C4-2B (cell line): ENCODE results near the gene NDUFB2.
A peak's percentile ranks its signal among the peaks of the same experiment; 100 is the strongest.
"Not testable (repeated sequence)": the region's sequence is repeated elsewhere in the genome, so short reads cannot be mapped to it uniquely, and the experiment has no call there.

Experiments
- H3K27ac ChIP-seq: fragments of 450-650 bp; 2 replicates; pipeline ENCODE4 v1.5.1; 2017
- ZFX ChIP-seq: fragments of 450-650 bp; IDR thresholded peaks from 2 replicates; pipeline ENCODE4 v1.6.1; 2017
- TF ChIP-seq, protein P1 (sequence below): fragments of 450-650 bp; conservative IDR thresholded peaks from 2 replicates; pipeline ENCODE4 v1.5.1; 2017; ENCODE audit warnings: mild to moderate bottlenecking

NDUFB2 gene

GRCh38 chr7:140695381-140695780 lies 1.1 kb upstream of the NDUFB2 start:
- peak overlapping the region; percentile 92; the same call in 1 of the 2 replicates for H3K27ac ChIP-seq
- TF ChIP-seq, protein P1, sequence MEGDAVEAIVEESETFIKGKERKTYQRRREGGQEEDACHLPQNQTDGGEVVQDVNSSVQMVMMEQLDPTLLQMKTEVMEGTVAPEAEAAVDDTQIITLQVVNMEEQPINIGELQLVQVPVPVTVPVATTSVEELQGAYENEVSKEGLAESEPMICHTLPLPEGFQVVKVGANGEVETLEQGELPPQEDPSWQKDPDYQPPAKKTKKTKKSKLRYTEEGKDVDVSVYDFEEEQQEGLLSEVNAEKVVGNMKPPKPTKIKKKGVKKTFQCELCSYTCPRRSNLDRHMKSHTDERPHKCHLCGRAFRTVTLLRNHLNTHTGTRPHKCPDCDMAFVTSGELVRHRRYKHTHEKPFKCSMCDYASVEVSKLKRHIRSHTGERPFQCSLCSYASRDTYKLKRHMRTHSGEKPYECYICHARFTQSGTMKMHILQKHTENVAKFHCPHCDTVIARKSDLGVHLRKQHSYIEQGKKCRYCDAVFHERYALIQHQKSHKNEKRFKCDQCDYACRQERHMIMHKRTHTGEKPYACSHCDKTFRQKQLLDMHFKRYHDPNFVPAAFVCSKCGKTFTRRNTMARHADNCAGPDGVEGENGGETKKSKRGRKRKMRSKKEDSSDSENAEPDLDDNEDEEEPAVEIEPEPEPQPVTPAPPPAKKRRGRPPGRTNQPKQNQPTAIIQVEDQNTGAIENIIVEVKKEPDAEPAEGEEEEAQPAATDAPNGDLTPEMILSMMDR = no peak
- TF ChIP-seq ZFX = no peak

DNA sequence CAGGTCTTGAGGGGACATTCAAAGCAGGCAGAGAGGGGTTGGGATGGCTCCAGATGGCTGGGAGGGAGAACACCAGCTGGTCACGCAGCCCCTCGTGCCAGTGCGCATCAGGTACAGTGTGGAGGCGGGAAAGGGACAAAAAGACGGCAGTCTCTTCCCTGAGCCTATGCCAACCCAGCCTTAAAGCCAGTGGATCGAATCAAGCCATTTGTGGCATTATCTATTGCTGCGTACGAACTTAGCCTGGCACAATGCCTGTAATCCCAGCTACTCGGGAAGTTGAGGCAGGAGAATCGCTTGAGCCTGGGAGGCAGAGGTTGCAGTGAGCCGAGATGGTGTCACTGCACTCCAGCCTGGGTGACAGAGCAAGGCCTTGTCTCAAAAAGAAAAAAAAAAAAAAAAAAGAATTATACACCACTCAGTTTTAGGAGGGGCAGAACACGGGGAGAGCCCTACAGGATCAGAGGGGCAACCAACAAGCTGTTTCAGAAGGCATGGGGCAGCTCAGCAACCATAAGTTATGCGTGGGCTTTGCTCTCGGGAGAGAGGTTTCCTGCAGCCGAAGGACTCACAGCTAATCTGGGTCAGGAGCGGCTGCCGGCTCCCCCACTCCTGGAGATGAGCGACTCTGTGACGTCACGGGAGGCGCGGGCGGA lies 356 bp upstream of the NDUFB2 start:
- TF ChIP-seq, protein P1 = no peak
- no peak for TF ChIP-seq ZFX
- H3K27ac ChIP-seq = peak overlapping the region; percentile 92

DNA sequence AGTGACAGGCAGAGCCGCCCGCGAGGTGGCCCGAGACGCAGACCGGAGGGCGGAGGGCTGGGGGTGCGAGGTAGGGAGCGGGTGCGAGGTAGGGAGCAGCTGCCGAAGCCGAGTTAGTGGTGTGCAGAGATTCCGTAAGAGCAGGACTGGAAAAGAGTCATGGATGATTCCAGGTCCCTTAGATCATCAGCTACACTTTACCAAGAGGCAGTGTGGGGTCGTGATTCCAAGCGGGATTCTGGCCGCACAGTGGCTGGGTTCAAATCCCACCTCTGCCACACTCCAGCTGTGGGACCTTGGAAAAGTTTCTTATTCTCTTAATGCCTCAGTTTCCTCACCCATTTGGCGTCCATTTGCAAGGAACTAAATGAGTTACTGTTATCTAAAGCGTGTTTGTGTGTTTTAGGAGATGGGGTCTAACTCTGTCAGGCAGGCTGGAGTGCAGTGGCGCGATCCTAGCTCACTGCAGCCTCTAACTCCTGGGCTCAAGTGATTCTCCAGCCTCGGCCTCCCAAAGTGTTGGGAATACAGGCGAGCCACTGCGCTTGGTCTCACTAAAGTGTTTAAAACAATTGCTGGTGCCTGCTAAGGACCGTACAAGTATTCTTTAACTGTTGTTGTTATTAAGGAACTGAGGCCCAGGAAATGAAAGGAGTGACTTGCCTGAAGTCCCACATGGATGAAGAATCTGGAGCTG lies 1.1 kb downstream of the NDUFB2 start:
- TF ChIP-seq, protein P1 = no peak
- no peak for TF ChIP-seq ZFX
- H3K27ac ChIP-seq = peak overlapping the region; percentile 92

DNA sequence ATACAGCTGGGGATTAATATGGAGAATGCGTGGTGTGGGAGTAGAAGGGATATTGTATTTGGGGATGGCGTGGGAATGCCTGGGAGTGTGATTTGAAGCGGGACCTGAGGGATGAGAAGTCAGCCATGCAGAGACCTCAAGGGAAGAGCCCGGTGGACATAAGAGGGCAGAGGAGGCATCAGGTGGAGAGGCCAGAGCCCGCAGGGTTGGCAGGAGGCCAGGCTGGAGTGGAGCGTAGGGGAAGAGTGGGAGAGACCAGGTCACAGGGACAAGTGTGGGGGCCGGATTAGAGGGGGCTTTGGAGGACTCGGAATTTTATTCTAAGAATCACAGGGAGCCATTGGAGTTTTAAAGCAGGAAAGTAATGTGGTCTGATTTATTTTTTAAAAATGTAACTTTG lies 2.0 kb downstream of the NDUFB2 start:
- TF ChIP-seq ZFX = no peak
- TF ChIP-seq, protein P1 = no peak
- no peak overlapping the region for H3K27ac ChIP-seq

GRCh38 chr7:140702774-140703173 lies 6.3 kb downstream of the NDUFB2 start:
- no peak overlapping the region for H3K27ac ChIP-seq
- TF ChIP-seq, protein P1 = no peak
- no peak for TF ChIP-seq ZFX

- no peak overlapping the region for H3K27ac ChIP-seq
- TF ChIP-seq, protein P1 = no peak
- no peak for TF ChIP-seq ZFX
Measured at GRCh38 chr7:140704205-140704604, 7.7 kb downstream of the NDUFB2 start.

DNA sequence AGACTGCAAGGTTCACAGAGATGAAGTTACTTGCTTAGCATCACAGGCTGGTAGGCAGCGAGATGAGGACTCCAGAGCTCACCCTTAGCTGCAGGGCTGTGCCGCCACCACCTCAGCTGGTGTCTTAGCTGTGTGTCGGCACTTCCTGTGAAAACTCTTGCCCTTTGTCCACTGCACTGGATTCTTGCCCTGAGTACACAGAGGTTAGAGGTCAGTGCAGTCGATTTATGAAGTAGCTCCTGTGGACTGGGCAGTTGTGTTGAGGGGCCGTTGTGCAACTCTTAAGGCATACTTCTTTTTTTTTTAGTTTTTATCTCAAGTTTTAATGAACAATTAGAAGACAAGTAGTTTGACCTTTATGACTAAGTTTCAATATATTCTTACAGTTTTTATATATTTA lies 10.6 kb downstream of the NDUFB2 start:
- no peak for TF ChIP-seq ZFX
- TF ChIP-seq, protein P1 = no peak
- no peak overlapping the region for H3K27ac ChIP-seq

DNA sequence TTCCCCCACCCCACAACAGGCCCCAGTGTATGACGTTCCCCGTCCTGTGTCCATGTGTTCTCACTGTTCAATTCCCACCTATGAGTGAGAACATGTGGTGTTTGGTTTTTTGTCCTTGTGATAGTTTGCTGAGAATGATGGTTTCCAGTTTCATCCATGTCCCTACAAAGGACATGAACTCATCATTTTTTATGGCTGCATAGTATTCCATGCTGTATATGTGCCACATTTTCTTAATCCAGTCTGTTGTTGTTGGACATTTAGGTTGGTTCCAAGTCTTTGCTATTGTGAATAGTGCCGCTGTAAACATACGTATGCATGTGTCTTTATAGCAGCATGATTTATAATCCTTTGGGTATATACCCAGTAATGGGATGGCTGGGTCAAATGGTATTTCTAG lies 12.3 kb downstream of the NDUFB2 start:
- not testable (repeated sequence) for H3K27ac ChIP-seq

DNA sequence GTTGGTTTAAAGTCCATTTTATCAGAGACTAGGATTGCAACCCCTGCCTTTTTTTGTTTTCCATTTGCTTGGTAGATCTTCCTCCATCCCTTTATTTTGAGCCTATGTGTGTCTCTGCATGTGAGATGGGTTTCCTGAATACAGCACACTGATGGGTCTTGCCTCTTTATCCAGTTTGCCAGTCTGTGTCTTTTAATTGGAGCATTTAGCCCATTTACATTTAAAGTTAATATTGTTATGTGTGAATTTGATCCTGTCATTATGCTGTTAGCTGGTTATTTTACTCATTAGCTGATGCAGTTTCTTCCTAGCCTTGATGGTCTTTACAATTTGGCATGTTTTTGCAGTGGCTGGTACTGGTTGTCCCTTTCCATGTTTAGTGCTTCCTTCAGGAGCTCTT lies 15.9 kb downstream of the NDUFB2 start:
- H3K27ac ChIP-seq = not testable (repeated sequence)
